Stimulated activated naive B cell treated with anti-CD40 and anti-IgM and Interleukin-4, amounts not matched to agents 10 μg/mL and 1 μg/mL and 100 μg/mL, for 72 hours (primary cell): Measurements from ENCODE around the gene TRMT1L.
A peak's percentile ranks its signal among the peaks of the same experiment; 100 is the strongest.
"Not testable (repeated sequence)": the region's sequence is repeated elsewhere in the genome, so short reads cannot be mapped to it uniquely, and the experiment has no call there.

Experiments used
- ATAC-seq, 2 donors: fragments of 150-1000 bp; cut with Tn5 transposase; replicated peaks; 2 replicates each; pipeline ENCODE4 v1.10.0; 2021; ENCODE audit warnings: moderate library complexity in 1 of 2
- DNase-seq: peaks from one replicate; pipeline ENCODE4 v3.0.0; 2021
- H3K27ac Mint-ChIP-seq: one replicate; pipeline ENCODE4 v1.8.0; 2022; ENCODE audit warnings: mild to moderate bottlenecking, mixed read lengths
- H3K27me3 Mint-ChIP-seq, 2 donors: one replicate each; pipeline ENCODE4 v1.8.0; 2022; ENCODE audit warnings: mixed read lengths in 2 of 2
- H3K36me3 Mint-ChIP-seq, 2 donors: one replicate each; pipeline ENCODE4 v1.8.0; 2022; ENCODE audit warnings: mixed read lengths in 2 of 2, mild to moderate bottlenecking in 1 of 2
- H3K4me1 Mint-ChIP-seq, 2 donors: one replicate each; pipeline ENCODE4 v1.8.0; 2022; ENCODE audit warnings: mixed read lengths in 2 of 2, mild to moderate bottlenecking in 1 of 2
- H3K4me3 Mint-ChIP-seq, 2 donors: one replicate each; pipeline ENCODE4 v1.8.0; 2022; ENCODE audit warnings: mild to moderate bottlenecking in 2 of 2, mixed read lengths in 2 of 2, moderate library complexity in 1 of 2
- H3K9me3 Mint-ChIP-seq, 2 donors: one replicate each; pipeline ENCODE4 v1.8.0; 2022; ENCODE audit warnings: mixed read lengths in 2 of 2, mild to moderate bottlenecking in 1 of 2

The TRMT1L gene, protein sequence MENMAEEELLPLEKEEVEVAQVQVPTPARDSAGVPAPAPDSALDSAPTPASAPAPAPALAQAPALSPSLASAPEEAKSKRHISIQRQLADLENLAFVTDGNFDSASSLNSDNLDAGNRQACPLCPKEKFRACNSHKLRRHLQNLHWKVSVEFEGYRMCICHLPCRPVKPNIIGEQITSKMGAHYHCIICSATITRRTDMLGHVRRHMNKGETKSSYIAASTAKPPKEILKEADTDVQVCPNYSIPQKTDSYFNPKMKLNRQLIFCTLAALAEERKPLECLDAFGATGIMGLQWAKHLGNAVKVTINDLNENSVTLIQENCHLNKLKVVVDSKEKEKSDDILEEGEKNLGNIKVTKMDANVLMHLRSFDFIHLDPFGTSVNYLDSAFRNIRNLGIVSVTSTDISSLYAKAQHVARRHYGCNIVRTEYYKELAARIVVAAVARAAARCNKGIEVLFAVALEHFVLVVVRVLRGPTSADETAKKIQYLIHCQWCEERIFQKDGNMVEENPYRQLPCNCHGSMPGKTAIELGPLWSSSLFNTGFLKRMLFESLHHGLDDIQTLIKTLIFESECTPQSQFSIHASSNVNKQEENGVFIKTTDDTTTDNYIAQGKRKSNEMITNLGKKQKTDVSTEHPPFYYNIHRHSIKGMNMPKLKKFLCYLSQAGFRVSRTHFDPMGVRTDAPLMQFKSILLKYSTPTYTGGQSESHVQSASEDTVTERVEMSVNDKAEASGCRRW

GRCh38 chr1:185156854-185157598 lies at the start of gene TRMT1L, which contains the start of gene SWT1:
Gene TRMT1L, minus strand, starts transcription at chr1:185156953. Its CDS starts 241 bp downstream, at chr1:185156712.
Gene SWT1, plus strand, starts transcription at chr1:185157167. Its CDS starts 3,675 bp downstream, at chr1:185160842.
- H3K9me3 Mint-ChIP-seq, result no peaks in the 10 kb centered on the region
- H3K4me1 Mint-ChIP-seq, result peaks cover 25 to 35% of the 10 kb centered on the region in 2 donors
- peaks cover 3 to 8% of the 10 kb centered on the region in 2 donors for H3K36me3 Mint-ChIP-seq

GRCh38 chr1:185200889-185201288 lies 44.1 kb upstream of the TRMT1L start:
- Mint-ChIP-seq H3K4me3 (no peak overlapping the region), H3K27ac (no peak overlapping the region), H3K36me3 (peaks cover 46 to 47% of the 10 kb centered on the region in 2 donors), H3K4me1 (no peaks in the 10 kb centered on the region), H3K9me3 (peaks cover 9 to 13% of the 10 kb centered on the region in 2 donors), H3K27me3 (no peaks in the 10 kb centered on the region)
- ATAC-seq (no peak), DNase-seq (no peak)

More at GRCh38 chr1:185156854-185157598, at the start of gene TRMT1L, which contains the start of gene SWT1:
- ATAC-seq (peak; percentile 90 to 92), DNase-seq (peak; percentile 98)
- Mint-ChIP-seq H3K27ac (peak within 1 kb of the TSS; percentile 99), H3K4me3 (peak within 1 kb of the TSS; percentile 92 to 98), H3K27me3 (no peaks in the 10 kb centered on the region)

- peaks cover 9 to 13% of the 10 kb centered on the region in 2 donors for H3K9me3 Mint-ChIP-seq
- H3K27me3 Mint-ChIP-seq, H3K4me1 Mint-ChIP-seq, H3K27ac Mint-ChIP-seq, H3K4me3 Mint-ChIP-seq, ATAC-seq, DNase-seq: not testable (repeated sequence)
- H3K36me3 Mint-ChIP-seq, result peaks cover 55 to 56% of the 10 kb centered on the region in 2 donors
Measured at GRCh38 chr1:185198712-185199111, 42.0 kb upstream of the TRMT1L start.

GRCh38 chr1:185193756-185194155 lies 37.0 kb upstream of the TRMT1L start:
- no peak overlapping the region for H3K4me3 Mint-ChIP-seq
- no peak overlapping the region for H3K27ac Mint-ChIP-seq
- H3K36me3 Mint-ChIP-seq, result peaks cover 37 to 54% of the 10 kb centered on the region in 2 donors
- no peak for DNase-seq
- H3K9me3 Mint-ChIP-seq, result peaks cover 9 to 10% of the 10 kb centered on the region in 2 donors
- ATAC-seq, result no peak
- H3K27me3 Mint-ChIP-seq, result no peaks in the 10 kb centered on the region
- H3K4me1 Mint-ChIP-seq, result no peaks in the 10 kb centered on the region

DNA sequence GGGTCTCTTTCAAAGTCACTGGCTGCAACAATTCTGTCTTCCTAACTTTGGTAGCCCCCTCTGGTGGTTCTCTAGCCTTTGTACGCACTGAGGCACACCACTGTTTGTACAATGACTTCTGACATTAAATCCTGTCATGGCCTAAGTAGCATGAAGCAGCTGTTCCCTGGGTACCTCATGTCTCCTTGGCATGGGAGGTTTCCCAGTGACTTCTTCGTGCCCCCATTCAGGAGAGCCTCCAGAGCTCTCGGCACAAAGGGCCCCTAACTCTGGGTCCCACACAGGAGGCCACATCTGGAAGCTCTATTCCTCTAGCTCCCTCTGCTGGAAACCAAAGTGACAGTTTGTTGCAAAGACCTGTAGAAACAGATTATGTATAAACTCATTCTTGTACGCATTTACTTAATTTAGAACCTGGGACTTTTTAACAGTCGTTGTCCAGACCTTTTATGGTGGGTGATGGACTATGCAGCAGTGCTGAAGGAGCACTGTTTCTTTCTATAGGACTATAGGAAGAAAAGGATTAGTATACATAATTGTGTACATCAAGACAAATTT lies 13.6 kb upstream of the TRMT1L start:
- Mint-ChIP-seq H3K27me3 (no peaks in the 10 kb centered on the region), H3K4me1 (peaks cover 8 to 12% of the 10 kb centered on the region in 2 donors), H3K4me3 (peak overlapping the region in 1 of 2 donors; percentile 62), H3K27ac (peak overlapping the region; percentile 83), H3K9me3 (no peaks in the 10 kb centered on the region), H3K36me3 (peaks cover 10 to 13% of the 10 kb centered on the region in 2 donors)
- DNase-seq (peak; percentile 39), ATAC-seq (peak; percentile 92 to 93)

DNA sequence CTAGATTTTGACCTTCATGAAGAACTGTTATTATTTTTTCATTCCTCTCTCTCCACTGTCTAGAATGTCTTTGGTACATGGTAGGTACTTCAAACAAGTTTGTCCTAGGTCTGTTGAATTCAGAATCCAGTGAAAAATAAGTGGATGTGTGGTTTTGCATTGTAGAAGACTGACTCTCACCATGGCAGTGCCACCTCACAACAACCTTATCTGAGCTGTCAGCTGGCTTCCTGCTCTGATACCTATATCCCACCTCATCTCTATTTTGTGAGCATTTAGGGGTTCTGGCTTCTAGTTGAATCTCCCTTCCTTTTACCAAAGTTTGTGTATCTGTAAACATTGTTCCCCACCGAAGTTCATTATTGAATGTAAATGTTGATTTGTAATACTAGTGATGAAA lies 9.4 kb upstream of the TRMT1L start:
- H3K27me3 Mint-ChIP-seq, result no peaks in the 10 kb centered on the region
- H3K27ac Mint-ChIP-seq, result no peak overlapping the region

DNA sequence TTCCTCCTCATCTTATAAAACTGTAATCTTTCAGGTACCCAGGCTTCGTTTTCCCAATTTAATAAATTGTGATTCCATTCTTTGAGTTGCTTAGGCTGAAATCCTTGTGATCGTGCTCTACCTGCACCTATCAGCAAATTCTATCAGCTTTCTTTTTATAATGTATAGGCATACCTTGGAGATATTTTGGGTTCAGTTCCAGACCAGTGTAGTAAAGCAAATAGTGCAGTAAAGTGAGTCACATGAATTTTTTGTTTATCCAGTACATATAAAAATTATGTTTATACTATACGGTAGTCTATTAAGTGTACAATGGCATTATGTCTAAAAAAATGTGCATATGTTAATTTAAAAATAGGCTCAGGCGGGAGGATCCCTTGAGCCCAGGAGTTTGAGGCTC lies 5.7 kb upstream of the TRMT1L start:
- H3K27me3 Mint-ChIP-seq, result no peaks in the 10 kb centered on the region
- H3K4me3 Mint-ChIP-seq, result no peak overlapping the region
- peaks cover 13 to 22% of the 10 kb centered on the region in 2 donors for H3K4me1 Mint-ChIP-seq
- ATAC-seq (no peak), DNase-seq (no peak)
- no peak overlapping the region for H3K27ac Mint-ChIP-seq
- no peaks in the 10 kb centered on the region for H3K9me3 Mint-ChIP-seq
- peaks cover 4 to 6% of the 10 kb centered on the region in 2 donors for H3K36me3 Mint-ChIP-seq

More for the DNA sequence above, 9.4 kb upstream of the TRMT1L start:
- H3K4me3 Mint-ChIP-seq, result no peak overlapping the region
- DNase-seq (no peak), ATAC-seq (no peak)
- H3K4me1 Mint-ChIP-seq, result peaks cover 8 to 12% of the 10 kb centered on the region in 2 donors
- H3K36me3 Mint-ChIP-seq, result peaks cover 7 to 8% of the 10 kb centered on the region in 2 donors
- H3K9me3 Mint-ChIP-seq, result no peaks in the 10 kb centered on the region

GRCh38 chr1:185159966-185160365 lies 3.2 kb upstream of the TRMT1L start:
- Mint-ChIP-seq H3K27ac (peak overlapping the region; percentile 52), H3K27me3 (no peaks in the 10 kb centered on the region), H3K4me1 (peaks cover 12 to 16% of the 10 kb centered on the region in 2 donors), H3K36me3 (peaks cover 3 to 4% of the 10 kb centered on the region in 2 donors), H3K4me3 (peak overlapping the region; percentile 26 to 47), H3K9me3 (no peaks in the 10 kb centered on the region)
- ATAC-seq (no peak), DNase-seq (no peak)

GRCh38 chr1:185158800-185159199 lies 2.0 kb upstream of the TRMT1L start:
- Mint-ChIP-seq H3K4me1 (peaks cover 13 to 19% of the 10 kb centered on the region in 2 donors), H3K4me3 (no peak overlapping the region), H3K27me3 (no peaks in the 10 kb centered on the region), H3K36me3 (peaks cover 3 to 4% of the 10 kb centered on the region in 2 donors), H3K27ac (no peak overlapping the region), H3K9me3 (no peaks in the 10 kb centered on the region)
- DNase-seq (no peak), ATAC-seq (no peak)

GRCh38 chr1:185157599-185158412 lies 1.1 kb upstream of the TRMT1L start:
- peak overlapping the region; percentile 92 to 98 for H3K4me3 Mint-ChIP-seq
- DNase-seq (no peak), ATAC-seq (no peak)
- H3K27ac Mint-ChIP-seq, result peak overlapping the region; percentile 99
- peaks cover 3 to 4% of the 10 kb centered on the region in 2 donors for H3K36me3 Mint-ChIP-seq
- H3K4me1 Mint-ChIP-seq, result peaks cover 18 to 27% of the 10 kb centered on the region in 2 donors
- H3K9me3 Mint-ChIP-seq, result no peaks in the 10 kb centered on the region
- no peaks in the 10 kb centered on the region for H3K27me3 Mint-ChIP-seq

DNA sequence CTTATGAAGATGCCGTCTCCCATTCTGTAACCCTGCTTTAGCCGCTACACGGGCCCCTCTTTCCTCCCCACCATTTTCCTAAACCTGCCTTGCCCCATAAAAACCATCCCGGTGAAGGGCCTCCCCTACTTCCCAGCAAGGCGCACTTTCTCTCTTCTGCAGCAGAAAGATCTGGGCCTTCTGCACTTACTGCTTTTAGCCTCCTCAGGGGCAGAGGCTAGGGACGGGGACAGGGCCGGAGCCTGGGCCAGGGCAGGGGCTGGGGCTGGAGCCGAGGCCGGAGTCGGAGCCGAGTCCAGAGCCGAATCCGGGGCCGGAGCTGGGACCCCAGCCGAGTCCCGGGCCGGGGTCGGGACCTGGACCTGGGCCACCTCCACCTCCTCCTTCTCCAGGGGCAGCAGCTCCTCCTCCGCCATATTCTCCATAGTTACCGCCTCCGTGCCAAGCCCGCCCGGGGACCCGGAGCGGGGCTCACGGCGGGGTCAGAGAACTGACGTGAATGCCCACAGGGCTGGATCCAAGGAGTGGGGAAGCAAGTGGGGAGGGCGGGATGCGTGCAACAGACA lies 382 bp downstream of the TRMT1L start:
- peaks cover 25 to 35% of the 10 kb centered on the region in 2 donors for H3K4me1 Mint-ChIP-seq
- peak overlapping the region; percentile 99 for H3K27ac Mint-ChIP-seq
- peak; percentile 36 to 38 for ATAC-seq
- peak overlapping the region; percentile 92 to 98 for H3K4me3 Mint-ChIP-seq
- peaks cover 2 to 8% of the 10 kb centered on the region in 2 donors for H3K36me3 Mint-ChIP-seq
- no peak for DNase-seq
- H3K27me3 Mint-ChIP-seq, result no peaks in the 10 kb centered on the region
- H3K9me3 Mint-ChIP-seq, result no peaks in the 10 kb centered on the region

GRCh38 chr1:185155600-185156287 lies 1.0 kb downstream of the TRMT1L start:
- Mint-ChIP-seq H3K27ac (peak overlapping the region; percentile 99), H3K4me3 (peak overlapping the region; percentile 92 to 98), H3K9me3 (no peaks in the 10 kb centered on the region), H3K27me3 (no peaks in the 10 kb centered on the region), H3K36me3 (peaks cover 3 to 9% of the 10 kb centered on the region in 2 donors), H3K4me1 (peaks cover 25 to 35% of the 10 kb centered on the region in 2 donors)
- DNase-seq, result no peak
- peak in 1 of 2 donors; percentile 12 for ATAC-seq
